HuH-7.5 (cell line): ENCODE results near the gene ISX.
"Not testable (repeated sequence)": the region's sequence is repeated elsewhere in the genome, so short reads cannot be mapped to it uniquely, and the experiment has no call there.

Source experiments
- DNase-seq: peaks from one replicate; pipeline ENCODE4 v3.0.0; 2011; ENCODE audit warnings: low spot score

The ISX gene

GRCh38 chr22:35065796-35066218 is at the start of gene ISX:
Gene ISX, plus strand, starts transcription at chr22:35066158. Its CDS starts 930 bp downstream, at chr22:35067088.
- peak; percentile 33 for DNase-seq

- DNase-seq = no peak
Measured at GRCh38 chr22:35016909-35017308, 49.0 kb upstream of the ISX start.

GRCh38 chr22:35018995-35019394 is 47.0 kb upstream of the ISX start:
- DNase-seq = no peak

GRCh38 chr22:35020517-35020916 is 45.4 kb upstream of the ISX start:
- no peak for DNase-seq

GRCh38 chr22:35021161-35021560 is 44.8 kb upstream of the ISX start:
- no peak for DNase-seq

- no peak for DNase-seq
Measured at GRCh38 chr22:35022291-35022690, 43.7 kb upstream of the ISX start.

GRCh38 chr22:35023692-35024363 is 42.1 kb upstream of the ISX start:
- peak; percentile 54 for DNase-seq

GRCh38 chr22:35024364-35024692 is 41.6 kb upstream of the ISX start:
- DNase-seq = no peak

- DNase-seq = not testable (repeated sequence)
Measured at GRCh38 chr22:35030112-35030511, 35.8 kb upstream of the ISX start.

GRCh38 chr22:35032571-35032970 is 33.4 kb upstream of the ISX start:
- no peak for DNase-seq

- DNase-seq = no peak
Measured at GRCh38 chr22:35033635-35034296, 32.2 kb upstream of the ISX start.

GRCh38 chr22:35034963-35035362 is 31.0 kb upstream of the ISX start:
- no peak for DNase-seq

GRCh38 chr22:35037089-35037488 is 28.9 kb upstream of the ISX start:
- DNase-seq = no peak

GRCh38 chr22:35039625-35040024 is 26.3 kb upstream of the ISX start:
- DNase-seq = no peak

GRCh38 chr22:35043252-35043933 is 22.6 kb upstream of the ISX start:
- no peak for DNase-seq

- DNase-seq = no peak
Measured at GRCh38 chr22:35043934-35044319, 22.0 kb upstream of the ISX start.

GRCh38 chr22:35044607-35045390 is 21.2 kb upstream of the ISX start:
- no peak for DNase-seq

GRCh38 chr22:35045451-35045850 is 20.5 kb upstream of the ISX start:
- no peak for DNase-seq

GRCh38 chr22:35046744-35047462 is 19.1 kb upstream of the ISX start:
- DNase-seq = no peak

- DNase-seq = not testable (repeated sequence)
Measured at GRCh38 chr22:35050038-35050437, 15.9 kb upstream of the ISX start.

GRCh38 chr22:35051013-35051535 is 14.9 kb upstream of the ISX start:
- no peak for DNase-seq

- no peak for DNase-seq
Measured at GRCh38 chr22:35051791-35052190, 14.2 kb upstream of the ISX start.
